DND-41 (cell line): Measurements from ENCODE around the gene EAPP.

ENCODE experiments used
- CTCF ChIP-seq: IDR thresholded peaks from 2 replicates; pipeline ENCODE4 v1.5.1; 2012; ENCODE audit warnings: borderline replicate concordance, low read length, moderate library complexity, mild to moderate bottlenecking; ENCODE audit not compliant: poor library complexity, severe bottlenecking; ENCODE audit errors: extremely low read depth
- EZH2 ChIP-seq: IDR thresholded peaks from 3 replicates; pipeline ENCODE4 v1.6.1; 2012; ENCODE audit warnings: borderline replicate concordance, low read depth, mild to moderate bottlenecking, moderate library complexity, low read length, inconsistent platforms; ENCODE audit not compliant: severe bottlenecking

- TF ChIP-seq EZH2 (no peak), CTCF (no peak)
Observed at GRCh38 chr14:34484726-34485125, 54.8 kb downstream of the EAPP start.
